T follicular helper cell (primary cell): Measurements from ENCODE around the gene LYAR.

Experiments used
- DNase-seq: peaks from one replicate; pipeline ENCODE4 v3.0.0-alpha.2; 2020; ENCODE audit warnings: low read depth
- total RNA-seq, 2 experiments: gene quantifications; one replicate each; lab custom pipeline; 2026; lab: John Stamatoyannopoulos, UW

LYAR gene
- 65.4 to 162 reads per million in 2 experiments for total RNA-seq

- peak; percentile 95 for DNase-seq
These were observed at the start of gene LYAR, which contains the start of gene ZBTB49 for GRCh38 chr4:4289941-4290850. TSS of gene LYAR (minus strand) at chr4:4290154. CDS start at chr4:4283742, 6,412 bp downstream. TSS of gene ZBTB49 (plus strand) at chr4:4290251. CDS start at chr4:4299946, 9,695 bp downstream.

- no peak for DNase-seq
These were observed 49.6 kb upstream of the LYAR start for GRCh38 chr4:4339504-4340085.

- no peak for DNase-seq
These were observed 48.5 kb upstream of the LYAR start for GRCh38 chr4:4338210-4339001.

- peak; percentile 59 for DNase-seq
These were observed 45.0 kb upstream of the LYAR start for GRCh38 chr4:4334798-4335520.

GRCh38 chr4:4333265-4333706 is 43.3 kb upstream of the LYAR start:
- no peak for DNase-seq

GRCh38 chr4:4332529-4332928 is 42.6 kb upstream of the LYAR start:
- no peak for DNase-seq

- no peak for DNase-seq
These were observed 40.8 kb upstream of the LYAR start for GRCh38 chr4:4330794-4331193.

- DNase-seq: no peak
These were observed 39.5 kb upstream of the LYAR start for GRCh38 chr4:4329496-4329895.

- no peak for DNase-seq
These were observed 38.9 kb upstream of the LYAR start for GRCh38 chr4:4328840-4329239.

GRCh38 chr4:4328206-4328605 is 38.3 kb upstream of the LYAR start:
- no peak for DNase-seq

GRCh38 chr4:4327652-4328121 is 37.7 kb upstream of the LYAR start:
- DNase-seq: no peak

- DNase-seq: no peak
These were observed 36.2 kb upstream of the LYAR start for GRCh38 chr4:4326166-4326565.

- DNase-seq: no peak
These were observed 35.4 kb upstream of the LYAR start for GRCh38 chr4:4325321-4325720.

GRCh38 chr4:4323705-4324534 is 34.0 kb upstream of the LYAR start:
- DNase-seq: no peak

- no peak for DNase-seq
These were observed 32.2 kb upstream of the LYAR start for GRCh38 chr4:4321951-4322688.

GRCh38 chr4:4320951-4321714 is 31.2 kb upstream of the LYAR start:
- no peak for DNase-seq

GRCh38 chr4:4320528-4320927 is 30.6 kb upstream of the LYAR start:
- no peak for DNase-seq

- no peak for DNase-seq
These were observed 27.7 kb upstream of the LYAR start for GRCh38 chr4:4317496-4318232.
